HepG2 (cell line): Measurements from ENCODE around the gene PALM3. TPM values are rescaled to one million over a fixed set of nuclear protein-coding genes. Genes with fewer than 3 reads are reported as not detected.

Source experiments
- CHCHD3 ChIP-seq: sonication (generic); formaldehyde crosslinking; IDR thresholded peaks from 2 replicates; pipeline ENCODE4 v1.8.0; 2022; ENCODE audit warnings: mild to moderate bottlenecking, missing genetic modification reagents, moderate library complexity
- CHD2 ChIP-seq: IDR thresholded peaks from 2 replicates; pipeline ENCODE4 v1.6.1; 2011; ENCODE audit warnings: low read depth, low read length, improper control_type of control experiment
- FLYWCH1 ChIP-seq: sonication (generic); formaldehyde crosslinking; IDR thresholded peaks from 2 replicates; pipeline ENCODE4 v1.8.1; 2023; ENCODE audit warnings: mild to moderate bottlenecking, missing genetic modification reagents
- HNF4G ChIP-seq, 2 experiments: sonication (generic) in 1 of 2; formaldehyde crosslinking in 1 of 2; IDR thresholded peaks; 2 replicates each; pipeline versions ENCODE4 v1.4.0 to v1.6.1; 2011 to 2020; ENCODE audit warnings: borderline replicate concordance in 2 of 2, low read depth in 2 of 2, mild to moderate bottlenecking in 2 of 2, low read length in 1 of 2, missing genetic modification reagents in 1 of 2, moderate library complexity in 1 of 2
- HNRNPL ChIP-seq: fragments of 200-400 bp; formaldehyde crosslinking; IDR thresholded peaks from 2 replicates; pipeline ENCODE4 v1.6.1; 2017; ENCODE audit warnings: mild to moderate bottlenecking, low read depth, low read length
- KAT8 ChIP-seq: IDR thresholded peaks from 2 replicates; pipeline ENCODE4 v1.6.1; 2016; ENCODE audit warnings: missing genetic modification reagents, missing compliant biosample characterization
- MTA1 ChIP-seq: sonication (generic); formaldehyde crosslinking; IDR thresholded peaks from 2 replicates; pipeline ENCODE4 v1.4.0; 2020; ENCODE audit warnings: missing genetic modification reagents, mild to moderate bottlenecking, borderline replicate concordance
- PHF21A ChIP-seq: sonication (generic); formaldehyde crosslinking; IDR thresholded peaks from 2 replicates; pipeline ENCODE4 v1.5.0; 2020; ENCODE audit warnings: mild to moderate bottlenecking, missing genetic modification reagents
- SNAI1 ChIP-seq: sonication (generic); formaldehyde crosslinking; IDR thresholded peaks from 2 replicates; pipeline ENCODE4 v1.5.0; 2020; ENCODE audit warnings: mild to moderate bottlenecking, missing genetic modification reagents, borderline replicate concordance
- SRSF1 ChIP-seq: fragments of 200-400 bp; formaldehyde crosslinking; optimal IDR thresholded peaks from 2 replicates; pipeline ENCODE3; 2017; ENCODE audit warnings: mild to moderate bottlenecking, low read depth, low read length, moderate library complexity
- TCF7 ChIP-seq: sonication (generic); IDR thresholded peaks from 2 replicates; pipeline ENCODE4 v1.6.1; 2016; ENCODE audit warnings: antibody characterized with exemption, low read depth
- ZBTB7A ChIP-seq: sonication (generic); formaldehyde crosslinking; IDR thresholded peaks from 2 replicates; pipeline ENCODE4 v1.8.0; 2022; ENCODE audit warnings: mild to moderate bottlenecking, missing genetic modification reagents
- ZNF20 ChIP-seq: sonication (generic); formaldehyde crosslinking; IDR thresholded peaks from 2 replicates; pipeline ENCODE4 v1.4.0; 2020; ENCODE audit warnings: mild to moderate bottlenecking, moderate library complexity, missing genetic modification reagents
- ZNF235 ChIP-seq: sonication (generic); formaldehyde crosslinking; IDR thresholded peaks from 2 replicates; pipeline ENCODE4 v1.8.1; 2023; ENCODE audit warnings: mild to moderate bottlenecking, missing genetic modification reagents, borderline replicate concordance
- ZNF430 ChIP-seq: sonication (generic); formaldehyde crosslinking; IDR thresholded peaks from 2 replicates; pipeline ENCODE4 v1.9.0; 2021; ENCODE audit warnings: mild to moderate bottlenecking, missing genetic modification reagents
- ZNF441 ChIP-seq: sonication (generic); formaldehyde crosslinking; IDR thresholded peaks from 2 replicates; pipeline ENCODE4 v1.7.0; 2021; ENCODE audit warnings: missing genetic modification reagents, borderline replicate concordance
- ZNF552 ChIP-seq: sonication (generic); formaldehyde crosslinking; IDR thresholded peaks from 2 replicates; pipeline ENCODE4 v1.9.0; 2022; ENCODE audit warnings: missing genetic modification reagents, mild to moderate bottlenecking, borderline replicate concordance
- polyA plus RNA-seq, 8 experiments: library from polyadenylated mRNA; depleted of rRNA in 3 of 8; stranded (reverse) in 7 of 8; unstranded in 1 of 8; fragments of >200 nt; fragmentation: Illumina TruSeq in 4 of 8; extraction: Trizol in 4 of 8; gene quantifications; 2 replicates each; pipeline versions ENCODE4 v1.2.1 to v1.2.3, GENCODE V29; 2011 to 2016; ENCODE audit warnings: low read depth in 4 of 8, missing spikeins in 1 of 8, mixed read lengths in 1 of 8; ENCODE audit not compliant: insufficient read depth in 1 of 8
- total RNA-seq, 5 experiments: library from RNA; depleted of rRNA; stranded (reverse); fragments of >200 nt; fragmentation: Illumina TruSeq; extraction: Trizol; gene quantifications; 2 replicates each; pipeline ENCODE4 v1.2.3, GENCODE V29; 2016; ENCODE audit warnings: low read depth in 1 of 5
- TF ChIP-seq, protein P1 (sequence below): sonication (generic); formaldehyde crosslinking; IDR thresholded peaks from 2 replicates; pipeline ENCODE4 v1.4.0; 2020; ENCODE audit warnings: missing genetic modification reagents, borderline replicate concordance
- TF ChIP-seq, protein P2 (sequence below): sonication (generic); formaldehyde crosslinking; IDR thresholded peaks from 2 replicates; pipeline ENCODE4 v1.5.0; 2020; ENCODE audit warnings: mild to moderate bottlenecking, missing genetic modification reagents, borderline replicate concordance
- TF ChIP-seq, protein P3 (sequence below): sonication (generic); formaldehyde crosslinking; IDR thresholded peaks from 2 replicates; pipeline ENCODE4 v1.8.0; 2022; ENCODE audit warnings: mild to moderate bottlenecking, missing genetic modification reagents, moderate library complexity

Gene PALM3
- total and polyA plus RNA-seq, 2 of the 13 experiments (the other 11 are each of a cell fraction or from before 2014, with no cell fraction given), result 0.79 to 2.4 TPM

DNA sequence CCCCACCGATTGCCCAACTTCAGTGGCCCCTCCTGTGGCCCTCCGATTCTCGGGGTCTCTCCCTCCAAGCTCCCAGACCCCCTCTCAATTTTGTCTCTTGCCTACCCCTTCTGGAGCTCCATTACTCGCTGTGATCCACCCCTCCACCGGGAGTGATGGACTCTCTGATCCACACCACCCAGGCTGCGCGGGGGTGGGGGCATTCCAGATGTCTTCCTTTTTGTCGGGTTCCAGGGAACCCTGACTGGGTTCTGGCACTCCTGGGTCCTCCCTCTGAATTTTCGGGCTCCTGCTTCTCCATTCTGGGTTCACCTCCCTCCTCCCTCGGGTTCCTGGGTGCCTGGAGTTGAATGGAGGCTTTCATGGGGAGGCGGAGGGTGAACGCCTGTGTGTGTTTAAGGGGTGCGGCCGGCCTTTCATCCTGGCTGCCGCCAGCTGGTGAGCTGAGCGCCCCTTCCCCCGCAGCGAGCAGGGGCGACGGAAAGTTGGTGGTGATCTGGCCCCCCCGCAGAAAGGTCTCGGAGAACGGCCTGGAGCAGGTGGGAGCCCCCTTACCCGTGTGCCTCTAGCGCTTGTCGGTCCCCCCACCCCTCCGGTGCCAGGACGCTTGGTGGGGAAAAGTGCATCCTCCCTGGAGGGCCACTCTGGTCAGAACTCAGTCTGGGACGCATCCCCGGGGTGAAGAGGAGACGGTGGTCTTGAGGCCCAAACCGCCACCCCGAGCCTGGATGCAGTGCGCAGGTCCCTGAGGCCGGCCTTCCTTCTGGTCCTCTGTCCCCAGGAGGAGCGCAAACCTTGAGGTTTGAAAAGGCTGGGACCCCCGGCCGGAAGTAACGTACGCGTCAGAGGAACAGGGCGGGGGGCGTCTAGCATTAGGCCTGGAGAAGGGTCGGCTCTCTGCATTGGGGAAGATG is 12.3 kb upstream of the PALM3 start (continued):
- TF ChIP-seq MTA1 (CRISPR knock-in tag), result 0 out of 2 replicates have a peak, but pooled peaks have one; percentile 31
- 0 out of 2 replicates have a peak, but pooled peaks have one; percentile 44 for TF ChIP-seq ZNF552 (CRISPR knock-in tag)
- TF ChIP-seq CHD2, result no peak
- TF ChIP-seq, protein P1, sequence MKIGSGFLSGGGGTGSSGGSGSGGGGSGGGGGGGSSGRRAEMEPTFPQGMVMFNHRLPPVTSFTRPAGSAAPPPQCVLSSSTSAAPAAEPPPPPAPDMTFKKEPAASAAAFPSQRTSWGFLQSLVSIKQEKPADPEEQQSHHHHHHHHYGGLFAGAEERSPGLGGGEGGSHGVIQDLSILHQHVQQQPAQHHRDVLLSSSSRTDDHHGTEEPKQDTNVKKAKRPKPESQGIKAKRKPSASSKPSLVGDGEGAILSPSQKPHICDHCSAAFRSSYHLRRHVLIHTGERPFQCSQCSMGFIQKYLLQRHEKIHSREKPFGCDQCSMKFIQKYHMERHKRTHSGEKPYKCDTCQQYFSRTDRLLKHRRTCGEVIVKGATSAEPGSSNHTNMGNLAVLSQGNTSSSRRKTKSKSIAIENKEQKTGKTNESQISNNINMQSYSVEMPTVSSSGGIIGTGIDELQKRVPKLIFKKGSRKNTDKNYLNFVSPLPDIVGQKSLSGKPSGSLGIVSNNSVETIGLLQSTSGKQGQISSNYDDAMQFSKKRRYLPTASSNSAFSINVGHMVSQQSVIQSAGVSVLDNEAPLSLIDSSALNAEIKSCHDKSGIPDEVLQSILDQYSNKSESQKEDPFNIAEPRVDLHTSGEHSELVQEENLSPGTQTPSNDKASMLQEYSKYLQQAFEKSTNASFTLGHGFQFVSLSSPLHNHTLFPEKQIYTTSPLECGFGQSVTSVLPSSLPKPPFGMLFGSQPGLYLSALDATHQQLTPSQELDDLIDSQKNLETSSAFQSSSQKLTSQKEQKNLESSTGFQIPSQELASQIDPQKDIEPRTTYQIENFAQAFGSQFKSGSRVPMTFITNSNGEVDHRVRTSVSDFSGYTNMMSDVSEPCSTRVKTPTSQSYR (CRISPR knock-in tag), result peak; percentile 62; the same call in 1 of the 2 replicates
- no peak for TF ChIP-seq CHCHD3 (CRISPR knock-in tag)
- TF ChIP-seq, protein P2, sequence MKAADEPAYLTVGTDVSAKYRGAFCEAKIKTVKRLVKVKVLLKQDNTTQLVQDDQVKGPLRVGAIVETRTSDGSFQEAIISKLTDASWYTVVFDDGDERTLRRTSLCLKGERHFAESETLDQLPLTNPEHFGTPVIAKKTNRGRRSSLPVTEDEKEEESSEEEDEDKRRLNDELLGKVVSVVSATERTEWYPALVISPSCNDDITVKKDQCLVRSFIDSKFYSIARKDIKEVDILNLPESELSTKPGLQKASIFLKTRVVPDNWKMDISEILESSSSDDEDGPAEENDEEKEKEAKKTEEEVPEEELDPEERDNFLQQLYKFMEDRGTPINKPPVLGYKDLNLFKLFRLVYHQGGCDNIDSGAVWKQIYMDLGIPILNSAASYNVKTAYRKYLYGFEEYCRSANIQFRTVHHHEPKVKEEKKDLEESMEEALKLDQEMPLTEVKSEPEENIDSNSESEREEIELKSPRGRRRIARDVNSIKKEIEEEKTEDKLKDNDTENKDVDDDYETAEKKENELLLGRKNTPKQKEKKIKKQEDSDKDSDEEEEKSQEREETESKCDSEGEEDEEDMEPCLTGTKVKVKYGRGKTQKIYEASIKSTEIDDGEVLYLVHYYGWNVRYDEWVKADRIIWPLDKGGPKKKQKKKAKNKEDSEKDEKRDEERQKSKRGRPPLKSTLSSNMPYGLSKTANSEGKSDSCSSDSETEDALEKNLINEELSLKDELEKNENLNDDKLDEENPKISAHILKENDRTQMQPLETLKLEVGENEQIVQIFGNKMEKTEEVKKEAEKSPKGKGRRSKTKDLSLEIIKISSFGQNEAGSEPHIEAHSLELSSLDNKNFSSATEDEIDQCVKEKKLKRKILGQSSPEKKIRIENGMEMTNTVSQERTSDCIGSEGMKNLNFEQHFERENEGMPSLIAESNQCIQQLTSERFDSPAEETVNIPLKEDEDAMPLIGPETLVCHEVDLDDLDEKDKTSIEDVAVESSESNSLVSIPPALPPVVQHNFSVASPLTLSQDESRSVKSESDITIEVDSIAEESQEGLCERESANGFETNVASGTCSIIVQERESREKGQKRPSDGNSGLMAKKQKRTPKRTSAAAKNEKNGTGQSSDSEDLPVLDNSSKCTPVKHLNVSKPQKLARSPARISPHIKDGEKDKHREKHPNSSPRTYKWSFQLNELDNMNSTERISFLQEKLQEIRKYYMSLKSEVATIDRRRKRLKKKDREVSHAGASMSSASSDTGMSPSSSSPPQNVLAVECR (CRISPR knock-in tag), result peak; percentile 15; the same call in 1 of the 2 replicates
- TF ChIP-seq ZBTB7A (CRISPR knock-in tag), result peak; percentile 58; the same call in 1 of the 2 replicates
- TF ChIP-seq SRSF1, result peak; percentile 66
- TF ChIP-seq, protein P3, sequence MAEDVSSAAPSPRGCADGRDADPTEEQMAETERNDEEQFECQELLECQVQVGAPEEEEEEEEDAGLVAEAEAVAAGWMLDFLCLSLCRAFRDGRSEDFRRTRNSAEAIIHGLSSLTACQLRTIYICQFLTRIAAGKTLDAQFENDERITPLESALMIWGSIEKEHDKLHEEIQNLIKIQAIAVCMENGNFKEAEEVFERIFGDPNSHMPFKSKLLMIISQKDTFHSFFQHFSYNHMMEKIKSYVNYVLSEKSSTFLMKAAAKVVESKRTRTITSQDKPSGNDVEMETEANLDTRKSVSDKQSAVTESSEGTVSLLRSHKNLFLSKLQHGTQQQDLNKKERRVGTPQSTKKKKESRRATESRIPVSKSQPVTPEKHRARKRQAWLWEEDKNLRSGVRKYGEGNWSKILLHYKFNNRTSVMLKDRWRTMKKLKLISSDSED (CRISPR knock-in tag), result no peak
- no peak for TF ChIP-seq KAT8 (CRISPR knock-in tag)
- no peak for TF ChIP-seq HNF4G (IDR thresholded peaks at IDR 0.05; ENCODE audit: borderline replicate concordance, low read depth, low read length)
- no peak for TF ChIP-seq HNF4G (CRISPR knock-in tag; IDR thresholded peaks at IDR 0.05; ENCODE audit: borderline replicate concordance, low read depth)
- no peak for TF ChIP-seq ZNF430
- TF ChIP-seq ZNF20 (CRISPR knock-in tag), result no peak
- 0 out of 2 replicates have a peak, but pooled peaks have one; percentile 6 for TF ChIP-seq ZNF441 (CRISPR knock-in tag)
- peak; percentile 57; the same call in 1 of the 2 replicates for TF ChIP-seq TCF7
- TF ChIP-seq ZNF235 (CRISPR knock-in tag), result no peak
- 0 out of 2 replicates have a peak, but pooled peaks have one; percentile 35 for TF ChIP-seq HNRNPL
- peak; percentile 35; the same call in 1 of the 2 replicates for TF ChIP-seq PHF21A (CRISPR knock-in tag)
- TF ChIP-seq FLYWCH1 (CRISPR knock-in tag), result no peak
- TF ChIP-seq SNAI1, result 0 out of 2 replicates have a peak, but pooled peaks have one; percentile 54
